Skeletal muscle satellite cell (primary cell): Measurements from ENCODE around the gene LRFN2.

Experiments
- H3K27me3 ChIP-seq: 2 replicates; pipeline ENCODE4 v1.7.0; 2013; ENCODE audit warnings: low read length; ENCODE audit not compliant: control insufficient read depth, insufficient read depth
- H3K36me3 ChIP-seq: 2 replicates; pipeline ENCODE4 v1.7.0; 2013; ENCODE audit warnings: mild to moderate bottlenecking, control low read depth, low read length; ENCODE audit not compliant: insufficient read depth
- H3K4me1 ChIP-seq: 2 replicates; pipeline ENCODE4 v1.7.0; 2013; ENCODE audit warnings: low read length; ENCODE audit not compliant: control insufficient read depth, insufficient read depth
- H3K4me2 ChIP-seq: 2 replicates; pipeline ENCODE4 v1.7.0; 2013; ENCODE audit warnings: mild to moderate bottlenecking, low read length
- H3K4me3 ChIP-seq: 2 replicates; pipeline ENCODE4 v1.7.0; 2013; ENCODE audit warnings: low read length
- H3K9ac ChIP-seq: 2 replicates; pipeline ENCODE4 v1.7.0; 2013; ENCODE audit warnings: mild to moderate bottlenecking, low read depth, low read length, moderate library complexity
- H3K9me3 ChIP-seq: replicated peaks from 2 replicates; pipeline ENCODE4 v1.7.0; 2013; ENCODE audit warnings: mild to moderate bottlenecking, control low read depth, low read length

LRFN2 gene

GRCh38 chr6:40611912-40612311, 24.7 kb upstream of the LRFN2 start:
- no peak overlapping the region for H3K4me2 ChIP-seq
- H3K4me1 ChIP-seq = no peaks in the 10 kb centered on the region
- no peaks in the 10 kb centered on the region for H3K27me3 ChIP-seq
- no peaks in the 10 kb centered on the region for H3K36me3 ChIP-seq
- no peak overlapping the region for H3K4me3 ChIP-seq
- H3K9ac ChIP-seq = no peak overlapping the region
- no peaks in the 10 kb centered on the region for H3K9me3 ChIP-seq

GRCh38 chr6:40611434-40611833, 24.3 kb upstream of the LRFN2 start:
- no peak overlapping the region for H3K4me3 ChIP-seq
- no peaks in the 10 kb centered on the region for H3K36me3 ChIP-seq
- H3K9me3 ChIP-seq = no peaks in the 10 kb centered on the region
- H3K9ac ChIP-seq = no peak overlapping the region
- no peaks in the 10 kb centered on the region for H3K27me3 ChIP-seq
- no peaks in the 10 kb centered on the region for H3K4me1 ChIP-seq
- no peak overlapping the region for H3K4me2 ChIP-seq

GRCh38 chr6:40610229-40610628, 23.1 kb upstream of the LRFN2 start:
- H3K36me3 ChIP-seq = no peaks in the 10 kb centered on the region
- no peaks in the 10 kb centered on the region for H3K4me1 ChIP-seq
- H3K4me2 ChIP-seq = no peak overlapping the region
- H3K9me3 ChIP-seq = no peaks in the 10 kb centered on the region
- no peak overlapping the region for H3K4me3 ChIP-seq
- no peaks in the 10 kb centered on the region for H3K27me3 ChIP-seq
- no peak overlapping the region for H3K9ac ChIP-seq

- H3K4me1 ChIP-seq = no peaks in the 10 kb centered on the region
- no peaks in the 10 kb centered on the region for H3K9me3 ChIP-seq
- H3K27me3 ChIP-seq = no peaks in the 10 kb centered on the region
- no peak overlapping the region for H3K4me3 ChIP-seq
- no peak overlapping the region for H3K9ac ChIP-seq
- no peaks in the 10 kb centered on the region for H3K36me3 ChIP-seq
- H3K4me2 ChIP-seq = no peak overlapping the region
These were observed 19.8 kb upstream of the LRFN2 start for GRCh38 chr6:40606981-40607380.

DNA sequence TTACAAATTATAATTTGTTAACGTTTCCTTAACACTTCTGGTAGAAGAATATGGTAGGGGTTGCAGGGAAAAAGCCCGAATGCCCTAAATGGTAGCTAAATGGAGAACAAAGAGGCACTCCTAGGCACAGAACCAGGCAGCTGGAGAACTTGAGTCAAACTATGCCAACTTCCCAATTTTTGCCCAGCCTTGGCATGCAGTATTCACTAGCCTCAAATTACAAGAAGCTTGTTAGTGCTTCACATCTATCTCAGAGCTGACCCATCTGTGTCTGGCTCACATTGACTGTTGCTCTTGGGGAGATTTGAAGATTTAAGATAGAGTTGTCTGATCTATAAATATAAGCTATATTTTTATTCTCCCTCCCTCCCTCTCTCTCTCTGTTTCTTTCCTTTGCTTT, 19.4 kb upstream of the LRFN2 start:
- Histone ChIP-seq H3K36me3 (no peaks in the 10 kb centered on the region), H3K9ac (no peak overlapping the region), H3K27me3 (no peaks in the 10 kb centered on the region), H3K4me1 (no peaks in the 10 kb centered on the region), H3K4me2 (no peak overlapping the region), H3K9me3 (no peaks in the 10 kb centered on the region), H3K4me3 (no peak overlapping the region)

- no peaks in the 10 kb centered on the region for H3K36me3 ChIP-seq
- no peaks in the 10 kb centered on the region for H3K27me3 ChIP-seq
- no peak overlapping the region for H3K4me2 ChIP-seq
These were observed 16.9 kb upstream of the LRFN2 start for GRCh38 chr6:40604082-40604481.

DNA sequence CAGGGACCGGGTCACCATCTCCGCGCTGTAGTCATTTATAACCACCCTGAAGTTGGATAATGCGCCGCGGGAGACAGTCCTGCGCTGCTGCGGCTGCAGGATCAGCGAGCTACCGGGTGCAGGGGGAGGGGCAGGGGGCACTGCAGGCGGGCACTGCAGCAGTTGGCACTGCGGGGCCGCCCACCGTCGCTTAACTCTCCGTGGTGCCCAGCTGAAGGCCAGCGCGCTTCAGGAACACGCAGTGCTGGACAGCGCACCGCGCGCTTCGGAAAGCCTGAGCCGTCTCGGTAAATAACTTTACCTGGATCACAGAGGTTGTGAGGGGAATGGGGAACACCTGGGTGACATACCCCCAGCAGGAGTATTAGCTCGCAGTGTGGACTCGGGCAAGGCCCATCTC, 12.4 kb upstream of the LRFN2 start:
- Histone ChIP-seq H3K9ac (no peak overlapping the region), H3K4me2 (no peak overlapping the region), H3K9me3 (no peaks in the 10 kb centered on the region), H3K4me3 (no peak overlapping the region), H3K36me3 (no peaks in the 10 kb centered on the region), H3K27me3 (no peaks in the 10 kb centered on the region), H3K4me1 (no peaks in the 10 kb centered on the region)

More at GRCh38 chr6:40604082-40604481, 16.9 kb upstream of the LRFN2 start:
- Histone ChIP-seq H3K9me3 (no peaks in the 10 kb centered on the region), H3K9ac (no peak overlapping the region), H3K4me3 (no peak overlapping the region), H3K4me1 (no peaks in the 10 kb centered on the region)

DNA sequence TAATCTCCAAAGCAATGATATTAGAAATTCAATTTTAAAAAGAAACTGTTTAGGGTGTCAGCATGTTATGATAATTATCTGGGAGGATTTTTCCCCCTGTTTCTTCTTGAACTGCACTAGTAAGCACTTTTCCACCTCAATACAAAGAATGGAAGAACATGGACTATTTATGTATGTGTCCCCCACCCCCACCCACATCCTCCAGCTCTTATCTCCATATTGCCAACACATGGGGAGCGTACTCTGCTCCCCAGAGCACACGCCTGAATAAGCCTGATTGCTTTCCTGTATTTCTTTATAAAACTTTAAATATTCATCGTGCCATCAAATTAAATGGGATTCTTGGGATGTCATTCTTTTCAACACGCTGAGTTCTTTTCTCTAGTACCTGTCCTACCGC, 11.4 kb upstream of the LRFN2 start:
- Histone ChIP-seq H3K4me1 (no peaks in the 10 kb centered on the region), H3K9me3 (no peaks in the 10 kb centered on the region), H3K36me3 (no peaks in the 10 kb centered on the region), H3K9ac (no peak overlapping the region), H3K27me3 (no peaks in the 10 kb centered on the region), H3K4me2 (no peak overlapping the region), H3K4me3 (no peak overlapping the region)

GRCh38 chr6:40597301-40597700, 10.1 kb upstream of the LRFN2 start:
- Histone ChIP-seq H3K9ac (no peak overlapping the region), H3K27me3 (no peaks in the 10 kb centered on the region), H3K4me1 (no peaks in the 10 kb centered on the region), H3K36me3 (no peaks in the 10 kb centered on the region), H3K4me3 (no peak overlapping the region), H3K9me3 (no peaks in the 10 kb centered on the region), H3K4me2 (no peak overlapping the region)

DNA sequence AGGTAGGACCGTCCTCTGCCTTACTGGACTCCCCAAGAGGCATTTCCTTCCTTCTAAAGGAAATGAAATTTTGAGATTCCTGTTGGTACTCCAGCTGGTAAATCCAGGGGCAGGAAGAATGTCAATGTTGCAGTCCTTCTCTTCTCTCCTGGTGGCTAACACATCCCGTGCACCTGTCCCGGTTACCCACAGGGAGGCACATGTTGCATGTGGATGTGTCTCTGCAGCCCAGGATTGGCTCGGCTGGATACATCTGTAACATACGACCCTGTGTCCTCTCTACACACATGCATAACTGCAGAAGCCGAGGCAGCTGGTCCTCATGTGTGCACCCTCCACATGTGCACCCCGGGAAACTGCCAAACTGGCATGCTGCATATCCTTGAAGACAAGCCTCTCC, 1.3 kb upstream of the LRFN2 start:
- H3K9ac ChIP-seq = no peak overlapping the region
- H3K4me3 ChIP-seq = no peak overlapping the region
- no peaks in the 10 kb centered on the region for H3K36me3 ChIP-seq
- H3K4me1 ChIP-seq = peaks cover 4% of the 10 kb centered on the region
- H3K27me3 ChIP-seq = peaks cover 29% of the 10 kb centered on the region
- H3K9me3 ChIP-seq = no peaks in the 10 kb centered on the region
- no peak overlapping the region for H3K4me2 ChIP-seq

DNA sequence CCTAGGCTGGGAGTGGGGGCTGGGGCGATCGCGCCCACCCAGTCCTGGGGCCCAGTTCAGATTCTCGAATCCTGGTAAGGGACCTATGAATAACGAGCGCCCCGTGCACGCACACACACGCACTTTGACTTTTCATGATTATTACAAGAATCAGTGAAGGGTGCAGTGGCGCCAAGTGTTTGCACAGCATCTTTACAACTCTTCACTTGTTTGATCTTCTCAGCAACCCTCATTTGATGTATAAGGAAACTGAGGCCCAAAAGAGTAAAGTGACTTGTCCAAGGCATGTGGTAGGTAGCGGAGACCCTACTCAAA, 863 bp upstream of the LRFN2 start:
- H3K9me3 ChIP-seq = no peaks in the 10 kb centered on the region

DNA sequence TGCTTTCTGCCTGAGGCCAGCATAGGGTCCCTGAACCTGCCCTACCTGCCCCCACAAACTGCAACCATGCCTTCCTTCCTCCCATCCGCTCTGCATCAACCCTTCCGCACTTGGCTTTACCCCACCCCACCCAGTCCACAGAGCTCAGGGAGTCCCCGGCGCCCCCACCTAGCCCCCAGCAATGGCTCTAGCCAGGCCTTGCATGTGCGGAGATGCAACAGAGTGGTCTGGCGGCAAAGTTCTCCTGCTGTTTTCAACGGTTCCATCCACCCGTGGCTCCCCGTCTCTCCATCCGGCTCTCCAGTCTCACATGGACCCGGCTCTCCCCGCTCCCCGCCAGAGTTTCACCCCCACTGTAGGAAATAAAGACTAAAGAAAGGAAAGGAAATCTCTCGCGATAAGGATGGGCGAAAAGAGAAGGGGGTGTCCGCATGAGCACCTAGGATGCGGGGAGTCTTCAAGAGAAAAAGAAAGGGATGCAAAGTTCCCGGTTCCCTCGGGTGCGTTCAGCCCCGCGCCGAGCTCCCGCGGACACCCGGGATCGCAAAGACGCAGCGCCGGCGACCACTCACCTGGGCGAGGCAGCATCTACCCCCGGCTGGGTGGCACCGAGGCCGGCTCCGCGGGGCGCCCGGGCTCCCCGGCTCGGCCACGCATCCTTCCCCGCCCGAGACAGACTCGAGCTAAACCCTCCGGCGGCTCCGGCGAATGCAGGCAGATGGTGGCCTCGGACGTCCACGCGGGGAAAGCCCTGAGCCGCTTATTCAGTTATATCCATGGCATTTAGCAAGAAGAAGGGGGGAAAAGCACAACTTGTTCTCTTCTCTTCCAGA, 579 bp downstream of the LRFN2 start:
- H3K4me3 ChIP-seq = no peak overlapping the region
- peaks cover 29% of the 10 kb centered on the region for H3K27me3 ChIP-seq
- H3K4me2 ChIP-seq = peak overlapping the region; percentile 95
- peaks cover 4% of the 10 kb centered on the region for H3K4me1 ChIP-seq
- no peak overlapping the region for H3K9ac ChIP-seq
- no peaks in the 10 kb centered on the region for H3K9me3 ChIP-seq
- H3K36me3 ChIP-seq = no peaks in the 10 kb centered on the region

More for the DNA sequence above, 863 bp upstream of the LRFN2 start:
- H3K4me3 ChIP-seq = peak overlapping the region; percentile 71
- H3K4me2 ChIP-seq = peak overlapping the region; percentile 95
- no peaks in the 10 kb centered on the region for H3K36me3 ChIP-seq
- H3K27me3 ChIP-seq = peaks cover 29% of the 10 kb centered on the region
- no peak overlapping the region for H3K9ac ChIP-seq
- peaks cover 4% of the 10 kb centered on the region for H3K4me1 ChIP-seq
